GM18511 (cell line): ENCODE measurements around the gene KCTD13.
"Not testable (repeated sequence)": the region's sequence is repeated elsewhere in the genome, so short reads cannot be mapped to it uniquely, and the experiment has no call there.

ENCODE experiments used
- ATAC-seq: cut with Tn5 transposase; IDR thresholded peaks from one replicate; pipeline ENCODE4 v1.9.1; 2021; ENCODE audit warnings: mild to moderate bottlenecking, moderate library complexity; ENCODE audit not compliant: unreplicated experiment

KCTD13 gene

DNA sequence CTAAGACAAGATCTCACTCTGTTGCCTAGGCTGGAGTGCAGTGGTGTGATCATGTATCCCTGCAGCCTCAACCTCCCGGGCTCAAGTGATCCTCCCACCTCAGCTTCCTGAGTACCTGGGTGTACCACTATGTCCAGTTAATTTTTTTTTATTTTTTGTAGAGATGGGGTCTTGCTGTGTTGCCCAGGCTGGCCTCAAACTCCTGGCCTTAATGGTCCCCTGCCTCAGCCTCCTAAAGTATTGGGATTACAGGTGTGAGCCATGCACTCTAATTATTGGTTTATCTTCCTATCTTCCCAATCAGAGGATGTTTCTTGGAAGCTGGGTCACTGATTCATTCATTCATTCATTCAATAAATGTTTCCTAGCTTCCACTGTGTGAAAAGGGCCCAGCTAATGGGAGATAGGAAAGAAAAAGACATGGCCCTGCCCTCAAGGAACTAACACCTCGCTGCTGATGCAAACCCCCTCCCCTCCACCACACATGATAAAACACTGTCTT lies 17.3 kb downstream of the KCTD13 start:
- ATAC-seq: no peak

DNA sequence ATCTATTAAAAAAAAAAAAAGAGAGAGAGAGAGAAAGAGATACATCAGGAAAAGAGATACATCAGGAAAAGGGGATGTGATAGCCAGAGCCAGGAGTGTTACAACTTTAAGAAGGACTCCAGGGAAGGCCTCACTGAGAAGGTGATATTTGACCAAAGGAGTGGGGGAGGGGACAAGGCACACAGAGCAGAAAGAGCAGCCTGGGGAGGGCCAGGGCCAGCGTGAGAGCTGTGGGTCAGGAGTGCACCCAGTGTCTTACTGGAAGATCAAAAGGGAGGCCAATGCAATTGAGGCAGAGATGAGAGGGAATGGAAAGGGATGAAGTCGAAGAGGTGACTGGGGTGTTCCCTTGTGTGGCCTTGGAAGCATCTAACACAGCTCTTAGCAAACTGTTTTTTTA lies 18.1 kb downstream of the KCTD13 start:
- no peak for ATAC-seq

DNA sequence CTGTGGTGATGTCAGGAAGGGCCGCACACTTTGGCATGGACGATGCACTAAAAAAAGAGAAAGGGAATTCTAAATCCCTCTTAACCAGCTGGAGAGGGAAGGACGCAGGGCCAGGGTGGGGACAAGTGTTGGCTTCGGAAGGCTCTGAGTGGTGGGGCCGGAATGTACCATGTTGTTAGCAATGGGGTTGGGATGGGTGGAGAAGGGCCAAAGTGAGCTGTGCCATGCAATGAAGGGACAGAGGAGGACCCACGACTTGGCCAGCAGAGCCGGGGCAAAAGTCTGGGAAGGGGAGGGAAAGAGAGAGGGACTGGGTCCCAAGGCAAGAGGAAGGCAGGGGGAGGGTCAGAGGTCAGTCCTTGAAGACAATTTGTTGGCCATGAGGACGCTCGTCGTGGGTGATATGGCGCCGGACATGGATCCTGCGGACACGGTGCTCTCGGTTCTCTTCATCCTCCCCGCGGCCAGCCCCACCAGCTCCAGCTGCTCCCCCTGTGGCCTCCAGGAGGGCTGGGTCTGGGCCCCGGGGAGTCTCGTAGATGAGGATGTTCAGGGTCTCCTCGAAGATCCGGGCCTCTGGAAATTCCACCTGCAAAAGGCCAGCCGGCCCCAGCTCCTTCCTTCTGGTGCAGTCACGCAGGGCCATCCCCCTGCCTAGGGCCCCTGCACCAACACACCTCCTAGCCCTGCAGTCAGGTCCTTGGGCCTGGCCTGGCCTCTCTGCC lies 19.3 kb downstream of the KCTD13 start:
- no peak for ATAC-seq

DNA sequence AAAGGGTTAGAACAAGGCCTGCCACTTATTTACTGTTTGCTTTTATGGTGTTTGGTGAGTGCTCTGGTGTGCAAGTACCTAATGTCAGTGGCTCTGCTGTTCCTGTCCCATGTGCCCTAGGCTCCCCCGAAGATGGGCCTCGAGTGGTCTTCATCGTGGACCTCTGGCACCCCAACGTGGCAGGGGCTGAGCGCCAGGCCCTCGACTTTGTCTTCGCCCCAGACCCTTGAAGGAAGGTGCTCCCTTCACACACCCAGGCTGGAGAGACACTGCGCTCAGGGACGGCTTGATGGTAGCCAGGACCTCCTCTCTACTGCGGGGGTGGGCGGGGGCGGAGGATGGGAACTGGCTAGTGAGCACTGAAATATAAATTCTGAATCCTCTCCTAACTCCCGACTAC lies 20.4 kb downstream of the KCTD13 start:
- no peak for ATAC-seq

DNA sequence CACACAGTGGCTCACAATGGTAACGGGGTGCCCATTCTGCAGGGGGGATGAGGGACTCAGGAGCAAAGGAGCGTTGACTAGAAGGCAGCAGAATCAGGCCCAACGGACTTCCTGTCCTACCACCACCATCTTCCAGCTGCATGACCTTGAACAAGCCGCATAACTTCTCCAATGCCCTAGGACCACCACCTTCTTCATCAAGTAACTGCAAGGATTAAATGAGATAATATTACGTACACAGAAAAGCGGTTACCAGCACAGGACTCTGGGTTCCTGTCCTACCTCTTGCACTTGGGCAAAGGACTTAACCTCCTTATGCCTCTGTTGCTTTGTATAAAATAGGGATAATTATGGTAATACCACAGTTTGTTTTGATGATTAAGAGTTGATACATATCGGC lies 21.1 kb downstream of the KCTD13 start:
- no peak for ATAC-seq

- no peak for ATAC-seq
Measured at GRCh38 chr16:29903590-29903989, 22.4 kb downstream of the KCTD13 start.

DNA sequence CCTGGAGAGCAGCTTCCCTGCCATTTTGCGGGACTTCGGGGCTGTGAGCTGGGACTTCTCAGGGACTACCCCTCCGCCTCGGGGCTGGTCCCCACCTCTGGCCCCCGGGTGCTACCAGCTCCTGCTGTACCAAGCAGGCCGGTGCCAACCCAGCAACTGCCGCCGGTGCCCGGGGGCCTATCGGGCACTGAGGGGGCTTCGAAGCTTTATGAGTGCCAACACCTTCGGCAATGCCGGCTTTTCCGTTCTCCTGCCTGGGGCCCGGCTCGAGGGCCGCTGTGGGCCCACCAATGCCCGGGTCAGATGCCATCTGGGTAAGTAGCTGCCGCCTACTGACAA lies 24.4 kb downstream of the KCTD13 start:
- no peak for ATAC-seq

- ATAC-seq: no peak
Measured at GRCh38 chr16:29900888-29901606, 25.0 kb downstream of the KCTD13 start.

- ATAC-seq: peak; percentile 60
Measured at GRCh38 chr16:29900102-29900887, 25.7 kb downstream of the KCTD13 start, which contains the start of gene ASPHD1. ASPHD1 (plus strand) TSS chr16:29900488; CDS start chr16:29900972, 484 bp downstream.

- ATAC-seq: no peak
Measured at GRCh38 chr16:29899516-29900101, 26.4 kb downstream of the KCTD13 start, which contains the start of gene SEZ6L2. SEZ6L2 (minus strand) TSS chr16:29899550; CDS start chr16:29899019, 531 bp downstream.

GRCh38 chr16:29898804-29899515 lies 27.1 kb downstream of the KCTD13 start:
- no peak for ATAC-seq

DNA sequence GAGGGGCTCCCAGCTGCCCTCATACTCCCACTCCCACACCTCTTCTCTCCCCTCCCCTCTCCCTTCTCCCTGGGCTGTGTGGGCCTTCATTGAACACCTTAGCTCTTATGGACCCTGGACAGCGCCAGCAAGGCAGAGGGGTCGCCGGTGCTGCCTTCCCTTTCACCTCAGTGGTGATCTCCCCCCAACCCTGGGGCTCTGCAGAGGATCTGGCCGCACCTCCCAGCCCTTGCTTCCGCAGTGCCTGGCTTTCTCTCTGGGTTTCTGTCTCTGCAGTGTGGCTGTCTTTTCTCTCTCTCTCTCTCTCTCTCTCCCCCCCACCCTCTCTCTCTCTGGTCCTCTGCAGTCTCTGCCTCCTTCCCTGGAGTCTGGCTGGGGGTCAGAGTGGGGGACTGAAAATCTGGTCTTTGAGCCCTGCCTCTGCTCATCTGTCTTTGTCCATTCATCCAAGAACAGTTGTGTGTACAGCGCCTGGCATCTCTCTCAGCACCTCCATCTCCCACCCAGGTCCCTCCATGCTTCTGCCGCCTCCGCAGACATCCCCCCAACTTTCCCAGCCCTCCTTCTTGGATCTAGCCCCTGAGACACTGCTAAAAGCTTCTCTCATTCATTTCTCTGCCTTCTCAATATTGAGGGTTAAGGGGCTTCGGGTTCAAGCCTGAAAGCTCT lies 27.8 kb downstream of the KCTD13 start:
- ATAC-seq: no peak

GRCh38 chr16:29897333-29897732 lies 28.7 kb downstream of the KCTD13 start:
- ATAC-seq: no peak

DNA sequence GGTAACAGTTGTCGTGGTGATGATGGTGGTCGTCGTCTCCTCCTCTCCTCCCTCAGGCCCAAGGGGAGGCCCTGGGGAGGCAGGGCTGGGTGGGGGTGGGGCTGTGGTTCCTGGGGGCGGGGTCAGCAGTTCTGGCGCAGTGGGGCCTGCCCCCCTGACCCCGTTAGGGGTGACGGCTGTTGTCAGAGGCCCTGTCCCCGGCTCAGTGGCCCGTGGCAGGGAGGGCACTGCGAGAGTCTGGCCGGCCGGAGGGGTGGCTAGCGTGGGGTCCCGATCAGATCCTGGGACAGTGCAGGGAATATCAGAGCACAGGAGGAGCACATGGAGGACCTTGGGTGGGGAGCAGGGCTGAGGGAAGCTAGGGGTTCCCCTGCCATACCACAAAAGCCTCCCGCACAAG lies 29.2 kb downstream of the KCTD13 start:
- ATAC-seq: no peak

DNA sequence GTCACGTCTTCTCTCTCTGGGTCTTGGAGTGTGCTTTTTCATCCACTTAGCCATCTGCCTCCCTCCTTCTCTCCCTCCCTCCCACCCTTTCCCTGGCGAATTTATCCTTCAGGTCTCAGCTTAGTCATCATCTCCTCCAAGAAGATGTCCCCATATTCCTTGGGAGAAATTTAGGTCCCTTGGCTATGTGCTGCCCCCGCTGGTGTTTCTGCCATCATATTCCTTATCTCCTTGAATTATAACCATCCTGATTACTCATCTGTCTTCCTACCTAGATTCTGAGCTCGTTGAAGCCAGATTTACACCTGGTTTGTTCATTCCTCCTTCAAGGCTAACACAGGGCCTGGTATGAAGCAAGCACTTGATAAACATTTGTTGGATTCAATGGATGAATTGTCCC lies 31.7 kb downstream of the KCTD13 start:
- no peak for ATAC-seq

- no peak for ATAC-seq
Measured at GRCh38 chr16:29893553-29893952, 32.5 kb downstream of the KCTD13 start.

- ATAC-seq: no peak
Measured at GRCh38 chr16:29892458-29892813, 33.6 kb downstream of the KCTD13 start.

- ATAC-seq: no peak
Measured at GRCh38 chr16:29891525-29892457, 34.2 kb downstream of the KCTD13 start.

DNA sequence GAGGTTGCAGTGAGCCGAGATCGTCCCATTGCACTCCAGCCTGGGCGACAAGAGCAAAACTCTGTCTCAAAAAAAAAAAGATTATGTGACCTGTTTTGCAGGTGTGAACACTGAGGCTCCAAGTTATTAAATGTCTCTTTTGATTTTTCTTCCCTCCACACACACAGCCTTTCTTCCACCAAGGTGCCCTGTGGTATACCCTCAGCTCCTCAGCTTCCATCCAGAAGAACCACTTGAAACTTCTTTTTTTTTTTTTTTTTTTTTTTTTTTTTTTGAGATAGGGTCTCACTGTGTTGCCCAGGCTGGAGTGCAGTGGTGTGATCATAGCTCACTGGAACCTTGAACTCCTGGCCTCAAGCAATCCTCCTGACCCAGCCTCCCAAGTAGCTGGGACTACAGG lies 36.7 kb downstream of the KCTD13 start:
- not testable (repeated sequence) for ATAC-seq
